SK-N-SH (cell line): ENCODE data around the gene HS3ST3A1. TPM values are rescaled to one million over a fixed set of nuclear protein-coding genes. Genes with fewer than 3 reads are reported as not detected.

Source experiments
- CTCF ChIA-PET: fragments of 300-600, 350-600 bp; formaldehyde crosslinking; extraction: SDS; loops from one replicate; lab custom pipeline; 2021; lab: Yijun Ruan, JAX
- POLR2A ChIA-PET: fragments of 350-600 bp; sonication (Branson Sonifier 250); formaldehyde crosslinking; extraction: SDS; loops from one replicate; lab custom pipeline; 2020; ENCODE audit warnings: antibody characterized with exemption, inconsistent platforms; lab: Yijun Ruan, JAX
- DNase-seq: peaks from one replicate; pipeline ENCODE4 v3.0.0; 2012
- H2AFZ ChIP-seq: fragments of 200-600 bp; sonication (generic); 2 replicates; pipeline ENCODE4 v1.8.1; 2016; ENCODE audit warnings: antibody characterized with exemption, mild to moderate bottlenecking, low read depth
- H3F3A ChIP-seq: fragments of 200-600 bp; sonication (generic); replicated peaks from 2 replicates; pipeline ENCODE3; 2016; ENCODE audit warnings: antibody characterized with exemption, mild to moderate bottlenecking; ENCODE audit not compliant: insufficient read depth
- H3K27ac ChIP-seq, 2 experiments: fragments of 200-500 bp in 1 of 2; fragments of 200-600 bp in 1 of 2; sonication (Bioruptor generic) in 1 of 2; sonication (generic), shearing (Covaris generic) in 1 of 2; 2 replicates each; pipeline versions ENCODE4 v1.5.1 to v1.6.1; 2014 to 2016; ENCODE audit warnings: low read depth in 2 of 2, inconsistent platforms in 1 of 2, low read length in 1 of 2, mild to moderate bottlenecking in 1 of 2, mixed read lengths in 1 of 2
- H3K27me3 ChIP-seq: fragments of 200-600 bp; sonication (generic), shearing (Covaris generic); 2 replicates; pipeline ENCODE4 v1.6.1; 2016; ENCODE audit warnings: mixed run types; ENCODE audit not compliant: insufficient read depth
- H3K36me3 ChIP-seq, 2 experiments: fragments of 200-500 bp in 1 of 2; fragments of 200-600 bp in 1 of 2; sonication (Bioruptor generic) in 1 of 2; sonication (generic) in 1 of 2; replicated peaks in 1 of 2; 2 replicates each; pipeline versions ENCODE3 to v1.5.1; 2014 to 2016; ENCODE audit warnings: low read length in 1 of 2, mild to moderate bottlenecking in 1 of 2; ENCODE audit not compliant: insufficient read depth in 2 of 2, control insufficient read depth in 1 of 2
- H3K4me1 ChIP-seq, 2 experiments: fragments of 200-500 bp in 1 of 2; fragments of 200-600 bp in 1 of 2; sonication (Bioruptor generic) in 1 of 2; sonication (generic), shearing (Covaris generic) in 1 of 2; 2 replicates each; pipeline versions ENCODE4 v1.5.1 to v1.6.1; 2014 to 2016; ENCODE audit warnings: low read depth in 1 of 2, low read length in 1 of 2, mixed run types in 1 of 2; ENCODE audit not compliant: insufficient read depth in 2 of 2, control insufficient read depth in 1 of 2
- H3K4me2 ChIP-seq: fragments of 200-600 bp; sonication (generic), shearing (Covaris generic); 2 replicates; pipeline ENCODE4 v1.6.1; 2017; ENCODE audit warnings: mixed run types
- H3K4me3 ChIP-seq, 2 experiments: fragments of 200-500 bp in 1 of 2; fragments of 200-600 bp in 1 of 2; sonication (Bioruptor generic) in 1 of 2; sonication (generic), shearing (Covaris generic) in 1 of 2; 2 replicates each; pipeline versions ENCODE4 v1.5.1 to v1.8.1; 2014 to 2016; ENCODE audit warnings: low read depth in 2 of 2, inconsistent platforms in 1 of 2, low read length in 1 of 2, mild to moderate bottlenecking in 1 of 2, mixed read lengths in 1 of 2, moderate library complexity in 1 of 2
- H3K79me2 ChIP-seq: fragments of 200-600 bp; sonication (generic); 2 replicates; pipeline ENCODE4 v1.8.1; 2017; ENCODE audit warnings: mild to moderate bottlenecking; ENCODE audit not compliant: insufficient read depth
- H3K9ac ChIP-seq: fragments of 200-600 bp; sonication (generic); 2 replicates; pipeline ENCODE4 v1.6.1; 2017; ENCODE audit warnings: mixed run types
- H3K9me2 ChIP-seq: fragments of 200-600 bp; sonication (generic); 2 replicates; pipeline ENCODE4 v1.6.1; 2017; ENCODE audit warnings: mixed run types
- H3K9me3 ChIP-seq: fragments of 200-600 bp; sonication (generic); 2 replicates; pipeline ENCODE4 v1.6.1; 2017; ENCODE audit warnings: mixed run types, mild to moderate bottlenecking, moderate library complexity
- H4K20me1 ChIP-seq: fragments of 200-600 bp; sonication (generic); 2 replicates; pipeline ENCODE4 v1.6.1; 2017; ENCODE audit warnings: mild to moderate bottlenecking, mixed run types; ENCODE audit not compliant: insufficient read depth
- CHD2 ChIP-seq: fragments of 150-350 bp; IDR thresholded peaks from 2 replicates; pipeline ENCODE4 v1.6.1; 2018; ENCODE audit warnings: low read length; ENCODE audit not compliant: partially characterized antibody
- CTCF ChIP-seq: fragments of 200-600 bp; sonication (generic); IDR thresholded peaks from 2 replicates; pipeline ENCODE4 v1.6.1; 2017; ENCODE audit warnings: antibody characterized with exemption, mild to moderate bottlenecking, moderate library complexity
- EP300 ChIP-seq, 2 experiments: IDR thresholded peaks; 2 replicates each; pipeline versions ENCODE4 v1.4.0 to v1.6.1; 2012; ENCODE audit warnings: borderline replicate concordance in 1 of 2, low read depth in 1 of 2, low read length in 1 of 2
- EZH2phosphoT487 ChIP-seq: fragments of 200-600 bp; sonication (generic); IDR thresholded peaks from 2 replicates; pipeline ENCODE4 v1.6.1; 2017; ENCODE audit warnings: low read depth, mixed run types, mild to moderate bottlenecking, antibody characterized with exemption, moderate library complexity, borderline replicate concordance
- FOSL2 ChIP-seq: IDR thresholded peaks from 2 replicates; pipeline ENCODE4 v1.4.0; 2012; ENCODE audit warnings: low read depth, mild to moderate bottlenecking, moderate library complexity, borderline replicate concordance
- FOXJ3 ChIP-seq: sonication (generic); formaldehyde crosslinking; IDR thresholded peaks from 2 replicates; pipeline ENCODE4 v1.5.1; 2020; ENCODE audit warnings: mild to moderate bottlenecking, missing genetic modification reagents
- FOXM1 ChIP-seq: IDR thresholded peaks from 2 replicates; pipeline ENCODE4 v1.4.0; 2012; ENCODE audit warnings: low read depth, mild to moderate bottlenecking
- GATA2 ChIP-seq: sonication (generic); formaldehyde crosslinking; IDR thresholded peaks from 2 replicates; pipeline ENCODE4 v1.5.0; 2020; ENCODE audit warnings: mild to moderate bottlenecking, missing genetic modification reagents
- JUND ChIP-seq: IDR thresholded peaks from 2 replicates; pipeline ENCODE4 v1.4.0; 2012
- NRF1 ChIP-seq: IDR thresholded peaks from 2 replicates; pipeline ENCODE4 v1.6.1; 2012; ENCODE audit warnings: low read depth, mild to moderate bottlenecking, low read length
- POLR2AphosphoS5 ChIP-seq: IDR thresholded peaks from 2 replicates; pipeline ENCODE4 v1.6.1; 2012; ENCODE audit warnings: low read depth, low read length
- RCOR1 ChIP-seq: fragments of 150-350 bp; IDR thresholded peaks from 2 replicates; pipeline ENCODE4 v1.6.1; 2017; ENCODE audit warnings: antibody characterized with exemption, low read length
- REST ChIP-seq: IDR thresholded peaks from 2 replicates; pipeline ENCODE4 v1.6.1; 2012; ENCODE audit warnings: mild to moderate bottlenecking, low read depth, low read length, moderate library complexity
- RFX5 ChIP-seq: IDR thresholded peaks from 2 replicates; pipeline ENCODE4 v1.6.1; 2012; ENCODE audit warnings: mild to moderate bottlenecking, improper control_type of control experiment, low read length
- RXRA ChIP-seq: IDR thresholded peaks from 2 replicates; pipeline ENCODE4 v1.4.0; 2012; ENCODE audit warnings: low read depth, mild to moderate bottlenecking, borderline replicate concordance
- TAF1 ChIP-seq: IDR thresholded peaks from 2 replicates; pipeline ENCODE4 v1.6.1; 2012; ENCODE audit warnings: low read depth, mild to moderate bottlenecking, low read length, moderate library complexity, borderline replicate concordance
- USF1 ChIP-seq: IDR thresholded peaks from 2 replicates; pipeline ENCODE4 v1.4.0; 2012; ENCODE audit warnings: low read depth, borderline replicate concordance
- USF2 ChIP-seq: fragments of 150-350 bp; IDR thresholded peaks from 2 replicates; pipeline ENCODE4 v1.6.1; 2017; ENCODE audit warnings: antibody characterized with exemption, low read length, low read depth, borderline replicate concordance
- WGBS: methylation state at CpG from one replicate; pipeline ENCODE4 v1.1.6; 2017; ENCODE audit warnings: low lambda C conversion rate; 5-methylcytosine and 5-hydroxymethylcytosine counted together
- polyA plus RNA-seq, 3 experiments: library from polyadenylated mRNA; depleted of rRNA; stranded (reverse); fragments of >200 nt; gene quantifications; 2 replicates each; pipeline ENCODE4 v1.2.3, GENCODE V29; 2012
- TF ChIP-seq, protein P1 (sequence below): IDR thresholded peaks from 2 replicates; pipeline ENCODE4 v1.4.0; 2012; ENCODE audit warnings: low read depth
- TF ChIP-seq, protein P2 (sequence below): IDR thresholded peaks from 2 replicates; pipeline ENCODE4; 2012

The HS3ST3A1 gene
- polyA plus RNA-seq, 1 of the 3 experiments (the other 2 are of a cell fraction): 22.6 TPM

- Histone ChIP-seq H3K27ac (no peak overlapping the region; a peak in 1 of 4 replicates), H3K4me1 (no peaks in the 10 kb centered on the region; a peak in 2 of 4 replicates), H3K27me3 (no peaks in the 10 kb centered on the region), H3K4me2 (no peak overlapping the region), H3F3A (peaks cover 19% of the 10 kb centered on the region), H3K79me2 (peaks cover 3% of the 10 kb centered on the region; the same call in 1 of the 2 replicates), H3K4me3 (no peak overlapping the region), H3K9me2 (no peaks in the 10 kb centered on the region), H3K36me3 (peaks cover 0 to 22% of the 10 kb centered on the region in 2 experiments), H4K20me1 (no peaks in the 10 kb centered on the region), H3K9ac (no peak overlapping the region), H3K9me3 (no peaks in the 10 kb centered on the region), H2AFZ (no peak overlapping the region)
- POLR2A ChIA-PET: no interaction called here
- no peak for DNase-seq
- no peak for TF ChIP-seq FOXJ3 (CRISPR knock-in tag)
- no peak for TF ChIP-seq POLR2AphosphoS5
- no peak for TF ChIP-seq RXRA
- TF ChIP-seq JUND: no peak
- TF ChIP-seq CTCF: no peak
- TF ChIP-seq, protein P1, sequence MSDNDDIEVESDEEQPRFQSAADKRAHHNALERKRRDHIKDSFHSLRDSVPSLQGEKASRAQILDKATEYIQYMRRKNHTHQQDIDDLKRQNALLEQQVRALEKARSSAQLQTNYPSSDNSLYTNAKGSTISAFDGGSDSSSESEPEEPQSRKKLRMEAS: no peak
- TF ChIP-seq EP300 (IDR thresholded peaks at IDR 0.05; ENCODE audit: borderline replicate concordance in 1 of 2, low read depth in 1 of 2, low read length in 1 of 2): no peak
- no peak for TF ChIP-seq EZH2phosphoT487
- no peak for TF ChIP-seq CHD2
- TF ChIP-seq REST: no peak
- no peak for TF ChIP-seq GATA2 (CRISPR knock-in tag)
- TF ChIP-seq USF1: no peak
- TF ChIP-seq RCOR1: no peak
- no peak for TF ChIP-seq USF2
- TF ChIP-seq, protein P2, sequence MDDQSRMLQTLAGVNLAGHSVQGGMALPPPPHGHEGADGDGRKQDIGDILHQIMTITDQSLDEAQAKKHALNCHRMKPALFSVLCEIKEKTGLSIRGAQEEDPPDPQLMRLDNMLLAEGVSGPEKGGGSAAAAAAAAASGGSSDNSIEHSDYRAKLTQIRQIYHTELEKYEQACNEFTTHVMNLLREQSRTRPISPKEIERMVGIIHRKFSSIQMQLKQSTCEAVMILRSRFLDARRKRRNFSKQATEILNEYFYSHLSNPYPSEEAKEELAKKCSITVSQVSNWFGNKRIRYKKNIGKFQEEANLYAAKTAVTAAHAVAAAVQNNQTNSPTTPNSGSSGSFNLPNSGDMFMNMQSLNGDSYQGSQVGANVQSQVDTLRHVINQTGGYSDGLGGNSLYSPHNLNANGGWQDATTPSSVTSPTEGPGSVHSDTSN: no peak
- no peak for TF ChIP-seq TAF1
- no peak for TF ChIP-seq FOSL2
- TF ChIP-seq FOXM1: no peak
- TF ChIP-seq RFX5: no peak
- TF ChIP-seq NRF1: no peak
- 70% methylated on average over 3 of the region's 3 CpGs for WGBS
- CTCF ChIA-PET: interaction anchor here (1.0 to 1.2 kb wide), 2 partner anchors 9 to 11 kb away, joined by 3 read pairs; no protein-coding TSS in a partner anchor
Measured at GRCh38 chr17:13490427-13490826, 111.3 kb downstream of the HS3ST3A1 start.
